ENCODE data around the gene BCL11B.

BCL11B gene

GRCh38 chr14:99268810-99269707 is 2.9 kb downstream of the BCL11B start:
- DNase-seq (ENCODE audit: insufficient read length, low spot score) (no peak), FAIRE-seq (no peak)

- DNase-seq (ENCODE audit: insufficient read length, low spot score) (no peak), FAIRE-seq (no peak)
Observed at GRCh38 chr14:99267837-99268781, 3.9 kb downstream of the BCL11B start.

- DNase-seq (ENCODE audit: insufficient read length, low spot score) (no peak), FAIRE-seq (no peak)
Observed at GRCh38 chr14:99267381-99267780, 4.6 kb downstream of the BCL11B start.

GRCh38 chr14:99266181-99267178 is 5.5 kb downstream of the BCL11B start:
- DNase-seq (ENCODE audit: insufficient read length, low spot score) (peak; percentile 68), FAIRE-seq (peak; percentile 94)

GRCh38 chr14:99265571-99265970 is 6.4 kb downstream of the BCL11B start:
- DNase-seq (ENCODE audit: insufficient read length, low spot score) (no peak), FAIRE-seq (no peak)

- FAIRE-seq: no peak
- no peak for DNase-seq (ENCODE audit: insufficient read length, low spot score)
Observed at GRCh38 chr14:99264691-99265450, 7.1 kb downstream of the BCL11B start.

- no peak for DNase-seq (ENCODE audit: insufficient read length, low spot score)
- no peak for FAIRE-seq
Observed at GRCh38 chr14:99263564-99264330, 8.2 kb downstream of the BCL11B start.

- FAIRE-seq: no peak
- DNase-seq (ENCODE audit: insufficient read length, low spot score): no peak
Observed at GRCh38 chr14:99262977-99263448, 9.0 kb downstream of the BCL11B start.

- FAIRE-seq (no peak), DNase-seq (ENCODE audit: insufficient read length, low spot score) (no peak)
Observed at GRCh38 chr14:99261912-99262787, 9.8 kb downstream of the BCL11B start.

- DNase-seq (ENCODE audit: insufficient read length, low spot score): no peak
- no peak for FAIRE-seq
Observed at GRCh38 chr14:99260587-99261551, 11.1 kb downstream of the BCL11B start.

GRCh38 chr14:99260116-99260515 is 11.9 kb downstream of the BCL11B start:
- FAIRE-seq: no peak

GRCh38 chr14:99258876-99259726 is 12.9 kb downstream of the BCL11B start:
- DNase-seq (ENCODE audit: insufficient read length, low spot score) (no peak), FAIRE-seq (no peak)

More at GRCh38 chr14:99260116-99260515, 11.9 kb downstream of the BCL11B start:
- DNase-seq (ENCODE audit: insufficient read length, low spot score): no peak

GRCh38 chr14:99258341-99258861 is 13.6 kb downstream of the BCL11B start:
- no peak for DNase-seq (ENCODE audit: insufficient read length, low spot score)
- no peak for FAIRE-seq

- DNase-seq (ENCODE audit: insufficient read length, low spot score): no peak
- no peak for FAIRE-seq
Observed at GRCh38 chr14:99257673-99258221, 14.2 kb downstream of the BCL11B start.

GRCh38 chr14:99257122-99257672 is 14.8 kb downstream of the BCL11B start:
- no peak for DNase-seq (ENCODE audit: insufficient read length, low spot score)
- no peak for FAIRE-seq

All from HTR-8/SVneo (cell line).